HepG2 (cell line): ENCODE measurements around the gene SMURF1. TPM values are rescaled to one million over a fixed set of nuclear protein-coding genes. Genes with fewer than 3 reads are reported as not detected.

Experiments
- ATAC-seq: fragments of 200-7000 bp; cut with Tn5 transposase; 3 replicates; pipeline ENCODE4 v1.9.1; 2020; ENCODE audit warnings: mild to moderate bottlenecking, moderate library complexity
- BruUV-seq: library from RNA; stranded (reverse); fragments of 400-500 nt; replicated peaks from 2 replicates; lab custom pipeline; 2021; lab: Mats Ljungman, UMichigan
- CTCF ChIA-PET: fragments of 300-600 bp; formaldehyde crosslinking; extraction: SDS; loops from one replicate; lab custom pipeline; 2021; ENCODE audit warnings: low total read pairs, inconsistent platforms, low intra/inter-chr PET ratio; lab: Yijun Ruan, JAX
- POLR2A ChIA-PET: fragments of 350-600 bp; sonication (Branson Sonifier 250); formaldehyde crosslinking; loops from one replicate; lab custom pipeline; 2020; ENCODE audit warnings: antibody characterized with exemption, inconsistent platforms; lab: Yijun Ruan, JAX
- DNase-seq: peaks from one replicate; pipeline ENCODE4 v3.0.0-alpha.2; 2015; ENCODE audit warnings: low spot score
- FAIRE-seq: peaks from 3 replicates; lab custom pipeline; 2011; peaks lifted over from hg19 to GRCh38; lab: Jason Lieb, UNC
- H2AFZ ChIP-seq: one replicate; pipeline ENCODE4 v1.6.1; 2011; ENCODE audit warnings: low read length, inconsistent platforms
- H3K27ac ChIP-seq: fragments of 300-600 bp; 3 replicates; pipeline ENCODE4 v1.8.0; 2011; ENCODE audit warnings: mixed run types, mild to moderate bottlenecking, mixed read lengths, low read length, inconsistent platforms; ENCODE audit not compliant: insufficient read depth; ENCODE audit errors: extremely low read length
- H3K27me3 ChIP-seq, 2 experiments: fragments of 200-600 bp in 1 of 2; 2 replicates in 1 of 2; 3 replicates in 1 of 2; pipeline versions ENCODE4 v1.6.0 to v1.8.0; 2011; ENCODE audit warnings: low read length in 2 of 2, mild to moderate bottlenecking in 2 of 2, moderate library complexity in 2 of 2, inconsistent platforms in 1 of 2; ENCODE audit not compliant: insufficient read depth in 2 of 2, control insufficient read depth in 1 of 2
- H3K36me3 ChIP-seq, 2 experiments: fragments of 200-600 bp in 1 of 2; replicated peaks in 1 of 2; 2 replicates in 1 of 2; 3 replicates in 1 of 2; pipeline versions ENCODE4 v1.5.1 to v1.8.0; 2011; ENCODE audit warnings: low read length in 2 of 2, inconsistent platforms in 1 of 2; ENCODE audit not compliant: insufficient read depth in 2 of 2, control insufficient read depth in 1 of 2
- H3K4me1 ChIP-seq: 2 replicates; pipeline ENCODE4 v1.5.1; 2012; ENCODE audit warnings: low read length, inconsistent platforms; ENCODE audit not compliant: insufficient read depth
- H3K4me2 ChIP-seq: 2 replicates; pipeline ENCODE4 v1.6.0; 2011; ENCODE audit warnings: low read depth, low read length, inconsistent platforms
- H3K4me3 ChIP-seq, 3 experiments: fragments of 200-600 bp in 1 of 3; sonication (generic), shearing (Covaris generic) in 1 of 3; replicated peaks in 1 of 3; 2 replicates each; pipeline ENCODE4 v1.5.1; 2011 to 2016; ENCODE audit warnings: low read length in 3 of 3, inconsistent platforms in 2 of 3, low read depth in 2 of 3, mild to moderate bottlenecking in 2 of 3, control low read depth in 1 of 3, mixed read lengths in 1 of 3; ENCODE audit not compliant: insufficient read depth in 1 of 3
- H3K79me2 ChIP-seq: one replicate; pipeline ENCODE4 v1.6.1; 2011; ENCODE audit warnings: low read length, inconsistent platforms; ENCODE audit not compliant: insufficient read depth
- H3K9ac ChIP-seq: 2 replicates; pipeline ENCODE4 v1.6.0; 2011; ENCODE audit warnings: mild to moderate bottlenecking, low read depth, low read length, inconsistent platforms; ENCODE audit not compliant: insufficient read depth
- H3K9me3 ChIP-seq: 2 replicates; pipeline ENCODE4 v1.5.1; 2012; ENCODE audit warnings: mild to moderate bottlenecking, low read length
- H4K20me1 ChIP-seq: 2 replicates; pipeline ENCODE4 v1.6.0; 2011; ENCODE audit warnings: inconsistent platforms, mild to moderate bottlenecking, low read length, moderate library complexity; ENCODE audit not compliant: insufficient read depth
- CEBPG ChIP-seq: IDR thresholded peaks from 2 replicates; pipeline ENCODE4 v1.6.1; 2016
- GATA4 ChIP-seq: sonication (generic); IDR thresholded peaks from 2 replicates; pipeline ENCODE4 v1.6.1; 2016; ENCODE audit warnings: antibody characterized with exemption, low read depth, borderline replicate concordance
- HNF4G ChIP-seq, 2 experiments: sonication (generic) in 1 of 2; formaldehyde crosslinking in 1 of 2; IDR thresholded peaks; 2 replicates each; pipeline versions ENCODE4 v1.4.0 to v1.6.1; 2011 to 2020; ENCODE audit warnings: borderline replicate concordance in 2 of 2, low read depth in 2 of 2, mild to moderate bottlenecking in 2 of 2, low read length in 1 of 2, missing genetic modification reagents in 1 of 2, moderate library complexity in 1 of 2
- HNRNPLL ChIP-seq: fragments of 200-400 bp; formaldehyde crosslinking; IDR thresholded peaks from 2 replicates; pipeline ENCODE4 v1.6.1; 2017; ENCODE audit warnings: mild to moderate bottlenecking, low read depth, low read length; ENCODE audit not compliant: poor library complexity, severe bottlenecking
- ZFP82 ChIP-seq: sonication (generic); formaldehyde crosslinking; IDR thresholded peaks from 2 replicates; pipeline ENCODE4 v1.5.1; 2020; ENCODE audit warnings: mild to moderate bottlenecking, missing genetic modification reagents, borderline replicate concordance
- WGBS: methylation state at CpG from one replicate; pipeline ENCODE4 v1.1.6; 2017; ENCODE audit warnings: low lambda C conversion rate; 5-methylcytosine and 5-hydroxymethylcytosine counted together
- in situ Hi-C: cut with HindIII; loops from 2 replicates; pipeline ENCODE4 v1.10.0; 2017; ENCODE audit warnings: low pct_unique_long_range_greater_than_20kb; ENCODE audit not compliant: extremely low pct_ligation_motif_present
- intact Hi-C: fragments of 100-400 bp; cut with micrococcal nuclease; formaldehyde crosslinking; loops from one replicate; pipeline ENCODE4 v1.10.0; 2022; ENCODE audit not compliant: unreplicated experiment
- polyA plus RNA-seq, 8 experiments: library from polyadenylated mRNA; depleted of rRNA in 3 of 8; stranded (reverse) in 7 of 8; unstranded in 1 of 8; fragments of >200 nt; fragmentation: Illumina TruSeq in 4 of 8; extraction: Trizol in 4 of 8; gene quantifications; 2 replicates each; pipeline versions ENCODE4 v1.2.1 to v1.2.3, GENCODE V29; 2011 to 2016; ENCODE audit warnings: low read depth in 4 of 8, missing spikeins in 1 of 8, mixed read lengths in 1 of 8; ENCODE audit not compliant: insufficient read depth in 1 of 8
- total RNA-seq, 5 experiments: library from RNA; depleted of rRNA; stranded (reverse); fragments of >200 nt; fragmentation: Illumina TruSeq; extraction: Trizol; gene quantifications; 2 replicates each; pipeline ENCODE4 v1.2.3, GENCODE V29; 2016; ENCODE audit warnings: low read depth in 1 of 5
- TF ChIP-seq, protein P1 (sequence below): sonication (generic); formaldehyde crosslinking; IDR thresholded peaks from 2 replicates; pipeline ENCODE4 v1.8.0; 2022; ENCODE audit warnings: mild to moderate bottlenecking, missing genetic modification reagents; ENCODE audit not compliant: insufficient replicate concordance
- TF ChIP-seq, protein P2 (sequence below): IDR thresholded peaks from 2 replicates; pipeline ENCODE4 v1.6.1; 2016; ENCODE audit warnings: missing biosample characterization, missing genetic modification reagents, low read depth
- TF ChIP-seq, protein P3 (sequence below): sonication (generic); formaldehyde crosslinking; IDR thresholded peaks from 2 replicates; pipeline ENCODE4 v1.4.0; 2020; ENCODE audit warnings: missing genetic modification reagents

The SMURF1 gene
- total and polyA plus RNA-seq, 2 of the 13 experiments (the other 11 are each of a cell fraction or from before 2014, with no cell fraction given) = 8.3 to 11.1 TPM

DNA sequence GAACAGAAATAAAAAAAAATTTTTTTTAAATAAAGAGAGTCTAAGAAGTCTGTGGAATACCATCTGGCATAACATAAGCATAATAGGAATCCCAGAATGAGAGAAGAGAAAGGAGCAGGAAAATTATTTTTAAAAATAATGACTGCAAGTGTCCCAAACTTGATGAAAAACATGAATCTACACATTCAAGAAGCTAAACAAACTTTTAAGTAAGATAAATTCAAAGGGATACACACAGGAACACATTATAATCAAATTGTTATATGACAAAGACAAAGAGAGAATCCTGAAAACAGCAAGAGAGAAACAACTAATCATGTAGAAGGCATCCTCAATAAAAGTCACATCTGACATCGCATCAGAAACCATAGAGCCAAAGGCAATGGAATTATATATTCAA is 30.9 kb downstream of the SMURF1 start:
- Histone ChIP-seq H3K4me2 (no peak overlapping the region), H2AFZ (no peak overlapping the region), H3K79me2 (peaks cover 74% of the 10 kb centered on the region), H3K4me1 (peaks cover 44% of the 10 kb centered on the region), H3K9ac (no peak overlapping the region), H3K36me3 (no peaks in the 10 kb centered on the region), H3K27ac (no peak overlapping the region), H3K4me3 (no peak overlapping the region), H3K9me3 (no peaks in the 10 kb centered on the region), H3K27me3 (no peaks in the 10 kb centered on the region), H4K20me1 (no peaks in the 10 kb centered on the region; the same call in 1 of the 2 replicates)
- in situ Hi-C loops (no loop called here), intact Hi-C loops (no loop called here)
- DNase-seq = no peak
- TF ChIP-seq, protein P1, sequence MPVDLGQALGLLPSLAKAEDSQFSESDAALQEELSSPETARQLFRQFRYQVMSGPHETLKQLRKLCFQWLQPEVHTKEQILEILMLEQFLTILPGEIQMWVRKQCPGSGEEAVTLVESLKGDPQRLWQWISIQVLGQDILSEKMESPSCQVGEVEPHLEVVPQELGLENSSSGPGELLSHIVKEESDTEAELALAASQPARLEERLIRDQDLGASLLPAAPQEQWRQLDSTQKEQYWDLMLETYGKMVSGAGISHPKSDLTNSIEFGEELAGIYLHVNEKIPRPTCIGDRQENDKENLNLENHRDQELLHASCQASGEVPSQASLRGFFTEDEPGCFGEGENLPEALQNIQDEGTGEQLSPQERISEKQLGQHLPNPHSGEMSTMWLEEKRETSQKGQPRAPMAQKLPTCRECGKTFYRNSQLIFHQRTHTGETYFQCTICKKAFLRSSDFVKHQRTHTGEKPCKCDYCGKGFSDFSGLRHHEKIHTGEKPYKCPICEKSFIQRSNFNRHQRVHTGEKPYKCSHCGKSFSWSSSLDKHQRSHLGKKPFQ (CRISPR knock-in tag) = no peak
- TF ChIP-seq HNRNPLL (no peak), GATA4 (no peak), HNF4G (IDR thresholded peaks at IDR 0.05; ENCODE audit: borderline replicate concordance, low read depth, low read length) (no peak), HNF4G (CRISPR knock-in tag; IDR thresholded peaks at IDR 0.05; ENCODE audit: borderline replicate concordance, low read depth) (no peak), ZFP82 (no peak), CEBPG (CRISPR knock-in tag) (no peak)
- TF ChIP-seq, protein P2, sequence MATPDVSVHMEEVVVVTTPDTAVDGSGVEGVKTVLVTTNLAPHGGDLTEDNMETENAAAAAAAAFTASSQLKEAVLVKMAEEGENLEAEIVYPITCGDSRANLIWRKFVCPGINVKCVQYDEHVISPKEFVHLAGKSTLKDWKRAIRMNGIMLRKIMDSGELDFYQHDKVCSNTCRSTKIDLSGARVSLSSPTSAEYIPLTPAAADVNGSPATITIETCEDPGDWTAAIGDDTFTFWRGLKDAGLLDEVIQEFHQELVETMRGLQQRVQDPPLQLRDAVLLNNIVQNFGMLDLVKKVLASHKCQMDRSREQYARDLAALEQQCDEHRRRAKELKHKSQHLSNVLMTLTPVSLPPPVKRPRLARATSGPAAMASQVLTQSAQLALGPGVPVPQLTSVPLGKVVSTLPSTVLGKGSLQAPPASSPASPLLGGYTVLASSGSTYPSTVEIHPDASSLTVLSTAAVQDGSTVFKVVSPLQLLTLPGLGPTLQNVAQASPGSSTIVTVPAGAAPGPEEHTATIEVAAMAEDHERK (CRISPR knock-in tag) = no peak
- TF ChIP-seq, protein P3, sequence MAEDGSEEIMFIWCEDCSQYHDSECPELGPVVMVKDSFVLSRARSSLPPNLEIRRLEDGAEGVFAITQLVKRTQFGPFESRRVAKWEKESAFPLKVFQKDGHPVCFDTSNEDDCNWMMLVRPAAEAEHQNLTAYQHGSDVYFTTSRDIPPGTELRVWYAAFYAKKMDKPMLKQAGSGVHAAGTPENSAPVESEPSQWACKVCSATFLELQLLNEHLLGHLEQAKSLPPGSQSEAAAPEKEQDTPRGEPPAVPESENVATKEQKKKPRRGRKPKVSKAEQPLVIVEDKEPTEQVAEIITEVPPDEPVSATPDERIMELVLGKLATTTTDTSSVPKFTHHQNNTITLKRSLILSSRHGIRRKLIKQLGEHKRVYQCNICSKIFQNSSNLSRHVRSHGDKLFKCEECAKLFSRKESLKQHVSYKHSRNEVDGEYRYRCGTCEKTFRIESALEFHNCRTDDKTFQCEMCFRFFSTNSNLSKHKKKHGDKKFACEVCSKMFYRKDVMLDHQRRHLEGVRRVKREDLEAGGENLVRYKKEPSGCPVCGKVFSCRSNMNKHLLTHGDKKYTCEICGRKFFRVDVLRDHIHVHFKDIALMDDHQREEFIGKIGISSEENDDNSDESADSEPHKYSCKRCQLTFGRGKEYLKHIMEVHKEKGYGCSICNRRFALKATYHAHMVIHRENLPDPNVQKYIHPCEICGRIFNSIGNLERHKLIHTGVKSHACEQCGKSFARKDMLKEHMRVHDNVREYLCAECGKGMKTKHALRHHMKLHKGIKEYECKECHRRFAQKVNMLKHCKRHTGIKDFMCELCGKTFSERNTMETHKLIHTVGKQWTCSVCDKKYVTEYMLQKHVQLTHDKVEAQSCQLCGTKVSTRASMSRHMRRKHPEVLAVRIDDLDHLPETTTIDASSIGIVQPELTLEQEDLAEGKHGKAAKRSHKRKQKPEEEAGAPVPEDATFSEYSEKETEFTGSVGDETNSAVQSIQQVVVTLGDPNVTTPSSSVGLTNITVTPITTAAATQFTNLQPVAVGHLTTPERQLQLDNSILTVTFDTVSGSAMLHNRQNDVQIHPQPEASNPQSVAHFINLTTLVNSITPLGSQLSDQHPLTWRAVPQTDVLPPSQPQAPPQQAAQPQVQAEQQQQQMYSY (CRISPR knock-in tag) = no peak
- BruUV-seq = no TSS peak
- no peak for FAIRE-seq
- ATAC-seq = no peak
- ChIA-PET POLR2A (no interaction called here), CTCF (no interaction called here)
- WGBS = 97% methylated on average over 1 of the region's 1 CpG
